HPDE6-E6E7 (cell line): ENCODE data around the gene CFAP20DC.
"Not testable (repeated sequence)": the region's sequence is repeated elsewhere in the genome, so short reads cannot be mapped to it uniquely, and the experiment has no call there.

Experiments
- DNase-seq: peaks from one replicate; pipeline ENCODE4 v3.0.0; 2011; ENCODE audit warnings: missing footprints; ENCODE audit errors: extremely low spot score

CFAP20DC gene

DNA sequence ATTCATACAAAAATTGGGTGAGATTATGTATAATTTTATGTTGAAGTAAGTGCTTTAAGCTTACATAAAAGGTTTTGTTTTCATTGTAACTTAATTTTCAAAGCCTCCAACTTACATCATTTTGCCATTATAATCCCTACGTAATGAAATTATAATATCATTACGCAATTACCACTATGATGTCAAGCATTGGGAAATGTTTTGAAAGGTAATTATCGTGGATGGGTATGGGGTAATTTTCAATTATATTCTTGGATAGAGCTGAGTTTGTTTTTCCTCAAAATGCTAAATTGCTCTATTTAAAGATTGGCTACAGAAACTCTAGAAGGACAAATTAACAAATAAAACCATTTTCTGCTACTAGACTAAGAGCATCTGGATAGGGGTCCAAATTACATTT, 303.1 kb downstream of the CFAP20DC start:
- no peak for DNase-seq

- no peak for DNase-seq
Measured at GRCh38 chr3:58743296-58743695, 306.5 kb downstream of the CFAP20DC start.

DNA sequence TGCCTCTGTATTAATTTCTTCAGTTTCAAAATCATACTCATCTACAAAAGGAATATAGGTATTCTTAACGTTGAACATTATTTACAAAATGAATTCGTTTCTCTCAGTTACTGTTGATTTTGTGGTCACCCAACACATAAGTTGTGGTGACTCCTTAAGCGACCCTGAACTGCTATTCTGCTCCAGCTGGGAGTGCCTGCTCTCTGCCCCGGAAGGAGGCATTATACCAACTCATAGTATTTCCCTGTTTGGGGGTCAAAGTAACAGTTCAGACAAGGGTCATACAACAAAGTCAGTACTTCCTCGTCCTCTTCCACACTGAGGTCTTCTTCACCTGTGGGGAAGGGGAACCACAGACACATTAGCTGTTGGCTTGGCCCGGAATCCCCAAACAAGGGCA, 307.6 kb downstream of the CFAP20DC start:
- no peak for DNase-seq

GRCh38 chr3:58737644-58738043, 312.2 kb downstream of the CFAP20DC start:
- DNase-seq = no peak

DNA sequence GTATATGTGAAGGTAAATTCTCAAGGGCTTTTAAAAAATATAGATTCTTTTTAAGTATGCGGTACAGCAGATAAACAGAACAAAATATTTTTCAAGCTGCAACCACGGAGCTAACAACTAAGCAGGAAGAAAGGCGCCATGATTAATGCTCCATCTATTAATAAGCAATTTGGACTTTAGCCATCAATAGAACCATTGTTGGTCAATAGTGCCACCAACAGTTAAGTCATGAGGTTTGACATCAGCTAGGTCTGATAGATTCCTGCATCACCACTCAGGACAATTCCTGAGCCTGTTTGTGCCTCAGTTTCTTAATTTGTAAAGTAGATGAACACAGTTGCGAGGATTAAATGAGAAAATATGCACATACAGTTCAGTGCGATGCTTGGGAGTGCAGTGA, 318.2 kb downstream of the CFAP20DC start:
- no peak for DNase-seq

DNA sequence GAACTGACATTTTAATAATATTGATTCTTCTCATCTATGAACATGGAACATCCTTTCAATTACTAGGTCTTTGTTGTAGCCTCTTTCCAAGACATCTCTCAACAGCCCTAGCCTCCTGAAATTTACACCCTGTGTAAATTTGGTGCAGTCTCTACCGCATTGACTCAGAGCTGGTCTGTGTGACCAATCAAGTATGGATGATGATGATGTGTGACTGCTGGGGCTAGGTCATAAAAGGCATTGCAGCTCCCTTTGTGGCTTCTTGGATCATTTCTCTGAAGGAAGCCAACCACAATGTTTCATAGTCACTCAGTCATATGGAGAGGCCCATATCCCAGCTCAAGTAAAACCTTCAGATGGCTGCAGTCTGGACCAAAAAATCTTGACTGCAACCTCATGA, 321.1 kb downstream of the CFAP20DC start:
- DNase-seq = no peak

DNA sequence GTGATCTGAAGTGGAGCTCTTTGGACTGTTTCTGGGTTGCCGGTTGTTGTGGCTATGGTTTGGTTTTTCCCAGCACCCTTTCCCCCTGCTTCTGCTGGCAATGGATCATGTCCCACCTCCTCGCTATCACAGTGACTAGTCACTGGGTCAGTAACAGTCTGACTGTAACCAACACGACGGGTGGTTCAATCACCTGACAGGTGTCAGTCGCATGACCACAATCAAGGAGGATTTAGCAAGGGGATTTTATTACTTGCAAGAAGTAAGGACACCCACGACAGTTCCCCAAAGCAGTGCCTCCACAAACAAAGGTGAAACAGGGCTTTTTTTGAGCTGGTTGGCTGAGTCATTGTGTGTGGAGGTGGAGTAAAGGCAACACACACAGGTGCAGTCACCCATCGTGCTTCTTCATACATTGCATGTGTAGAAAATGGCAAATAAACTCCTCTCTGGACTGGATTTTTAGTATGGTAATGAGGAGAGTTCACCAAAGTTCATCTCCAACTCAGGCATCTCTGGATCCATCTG, 324.4 kb downstream of the CFAP20DC start:
- no peak for DNase-seq

DNA sequence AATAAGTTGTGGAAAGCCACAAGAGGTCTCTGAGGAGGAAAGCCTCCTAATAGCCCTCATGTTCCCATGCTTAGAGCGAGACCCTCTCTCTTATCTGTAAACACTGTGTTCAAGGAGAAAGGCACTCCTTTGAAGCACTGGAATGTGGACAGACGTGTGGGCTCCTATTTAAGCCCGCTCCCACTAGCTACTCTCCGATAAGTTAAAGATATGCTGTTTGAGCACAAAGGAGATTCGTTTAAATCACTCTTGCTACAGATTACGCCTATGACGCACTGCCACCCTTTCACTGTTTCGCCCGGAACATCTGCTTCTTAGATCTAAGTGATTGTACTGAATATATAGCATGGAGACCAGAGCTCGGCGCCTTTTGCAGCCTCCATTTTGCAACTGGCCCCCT, 325.5 kb downstream of the CFAP20DC start:
- DNase-seq = no peak

GRCh38 chr3:58723173-58723572, 326.7 kb downstream of the CFAP20DC start:
- DNase-seq = no peak

DNA sequence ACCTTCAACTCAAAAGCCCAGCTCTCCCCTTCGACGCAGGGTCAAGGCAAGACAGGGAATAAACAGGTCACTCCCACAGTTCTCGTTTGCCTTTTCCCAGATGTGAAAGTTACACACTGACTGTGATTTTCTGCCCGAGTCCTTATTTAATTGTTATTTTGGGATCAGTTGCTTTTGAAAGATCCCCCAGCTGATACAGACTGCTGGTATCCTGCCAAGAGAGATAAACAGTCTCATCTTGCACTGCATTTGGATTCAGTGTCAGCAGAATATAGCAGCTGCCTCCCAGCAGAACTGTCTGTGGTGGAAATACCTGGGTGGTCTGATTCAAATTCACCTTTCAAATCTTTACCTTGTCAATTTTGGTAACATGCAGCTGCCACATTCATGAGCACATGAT, 327.3 kb downstream of the CFAP20DC start:
- no peak for DNase-seq

GRCh38 chr3:58720526-58720925, 329.3 kb downstream of the CFAP20DC start:
- DNase-seq = no peak

- no peak for DNase-seq
Measured at GRCh38 chr3:58719684-58720083, 330.1 kb downstream of the CFAP20DC start.

DNA sequence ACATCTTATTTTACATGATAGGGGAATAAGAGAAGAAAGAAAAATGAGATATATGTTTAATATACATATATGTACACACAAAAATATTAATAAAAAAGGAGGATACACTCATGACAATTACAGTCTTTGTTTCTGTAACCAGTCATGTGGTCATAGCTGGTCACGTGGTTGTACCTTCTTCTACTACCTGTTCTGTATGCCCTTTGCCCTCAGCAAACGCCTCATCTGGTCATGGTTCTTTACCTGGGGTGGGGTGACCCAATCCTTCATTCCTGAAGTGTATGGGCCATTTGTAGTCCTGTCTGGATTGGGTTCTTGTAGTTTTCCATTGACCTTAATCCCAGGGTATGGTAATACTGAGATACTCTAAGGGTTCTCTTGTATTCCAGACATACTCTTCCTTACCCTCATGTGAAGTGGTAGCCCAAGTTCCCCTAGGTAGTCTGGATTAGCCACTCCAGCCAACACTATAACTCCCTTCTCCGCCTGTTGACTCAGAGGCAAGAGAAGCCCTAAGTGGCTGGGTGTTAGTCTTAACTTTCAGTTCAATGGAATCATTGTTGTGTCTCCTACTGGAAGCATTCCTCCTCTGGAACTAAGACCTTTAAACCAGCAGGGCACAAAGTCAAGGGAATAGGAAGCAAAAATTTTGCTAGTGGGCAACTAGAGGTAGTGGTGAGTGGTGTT, 336.0 kb downstream of the CFAP20DC start:
- no peak for DNase-seq

GRCh38 chr3:58711871-58712270, 338.0 kb downstream of the CFAP20DC start:
- no peak for DNase-seq

- DNase-seq = not testable (repeated sequence)
Measured at GRCh38 chr3:58708983-58709382, 340.8 kb downstream of the CFAP20DC start.

- no peak for DNase-seq
Measured at GRCh38 chr3:58708116-58708791, 341.6 kb downstream of the CFAP20DC start.

DNA sequence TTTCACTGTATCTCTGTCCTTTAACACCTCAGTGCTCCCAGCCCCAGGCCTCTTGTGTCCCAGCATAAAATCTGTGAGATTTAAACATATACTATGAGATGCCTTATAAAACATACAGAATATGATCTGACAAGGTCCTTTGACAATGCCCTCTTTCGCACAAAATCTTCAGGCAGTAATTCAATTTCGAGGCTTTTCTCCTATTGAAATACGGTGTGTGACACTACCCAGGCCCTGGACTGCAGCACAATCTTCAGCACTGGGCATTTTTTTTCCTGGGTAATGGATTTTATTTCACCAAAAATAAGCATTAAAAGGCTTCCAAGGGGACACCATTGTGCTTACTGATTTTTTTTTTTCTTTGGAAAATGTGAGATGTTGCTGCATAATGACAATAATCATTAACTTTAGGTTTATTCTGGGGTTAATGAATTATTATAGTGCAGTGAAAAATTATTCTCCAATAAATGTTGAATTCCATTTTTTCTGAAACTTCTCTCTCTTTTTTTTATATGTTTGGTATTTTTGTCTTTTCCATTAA, 342.4 kb downstream of the CFAP20DC start:
- DNase-seq = no peak

DNA sequence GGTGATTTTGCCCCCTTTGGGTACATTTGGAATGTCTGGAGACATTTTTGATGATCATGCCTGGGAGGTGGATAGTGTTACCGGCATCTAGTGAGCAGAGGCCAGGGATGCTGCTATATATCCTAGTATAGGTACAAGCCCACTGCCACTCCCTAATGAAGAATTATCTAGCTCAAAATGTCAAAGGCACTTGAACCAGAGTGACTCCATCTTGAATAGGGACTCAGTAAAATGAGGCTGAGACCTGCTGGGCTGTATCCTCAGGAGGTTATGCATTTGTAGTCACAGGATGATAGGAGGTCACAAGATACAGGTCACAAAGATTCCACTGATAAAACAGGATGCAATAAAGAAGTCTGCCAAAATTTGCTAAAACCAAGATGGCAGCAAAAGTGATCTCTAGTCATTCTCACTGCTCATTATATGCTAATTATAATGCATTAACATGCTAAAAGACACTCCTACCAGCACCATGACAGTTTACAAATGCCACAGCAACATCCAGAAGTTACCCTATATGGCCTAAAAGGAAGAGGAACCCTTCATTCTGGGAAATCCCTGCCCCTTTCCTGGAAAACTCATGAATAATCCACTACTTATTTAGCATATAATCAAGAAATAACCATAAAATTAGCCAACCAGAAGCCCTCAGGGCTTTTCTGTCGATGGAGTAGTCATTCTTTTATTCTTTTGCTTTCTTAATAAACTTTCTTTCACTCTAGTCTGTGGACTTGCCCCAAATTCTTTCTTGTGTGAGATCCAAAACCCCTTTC, 343.2 kb downstream of the CFAP20DC start:
- no peak for DNase-seq

DNA sequence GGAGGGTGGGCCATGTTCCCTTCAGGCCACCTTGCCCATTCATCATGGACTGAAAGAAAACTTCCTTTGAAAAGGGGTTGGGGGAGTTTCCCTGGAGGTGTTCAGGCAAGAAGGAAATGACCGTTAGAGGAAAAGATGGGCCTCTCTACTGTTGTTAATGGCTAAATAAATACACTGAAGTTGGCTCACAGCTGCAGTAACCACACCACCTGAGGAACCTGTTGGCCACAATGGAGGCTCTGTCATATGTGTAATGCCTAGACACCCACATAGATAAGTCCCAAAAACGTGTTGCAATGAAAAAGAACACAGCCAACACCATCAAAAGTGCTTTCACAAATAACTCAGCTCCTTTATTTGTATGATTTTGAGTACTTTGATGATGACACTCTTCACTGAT, 345.1 kb downstream of the CFAP20DC start:
- DNase-seq = no peak

- DNase-seq = not testable (repeated sequence)
Measured at GRCh38 chr3:58704304-58704703, 345.5 kb downstream of the CFAP20DC start.

DNA sequence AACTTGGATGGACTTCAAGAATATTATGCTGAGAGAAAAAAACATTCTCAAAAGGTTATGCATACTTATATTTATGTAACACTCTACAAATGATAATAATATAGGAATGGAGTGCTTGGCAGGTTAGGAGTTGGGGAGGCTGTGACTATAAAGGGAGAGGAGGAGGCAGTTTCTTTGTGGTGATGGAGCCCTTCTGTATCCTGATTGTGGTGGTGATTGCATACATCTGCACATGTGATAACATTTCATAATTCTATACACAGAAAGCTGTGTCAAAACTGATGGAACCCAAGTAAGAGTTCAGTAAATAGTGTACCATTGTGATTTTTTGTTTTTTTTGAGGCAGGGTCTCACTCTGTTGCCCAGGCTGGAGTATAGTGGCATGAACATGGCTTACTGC, 351.6 kb downstream of the CFAP20DC start:
- DNase-seq = no peak

DNA sequence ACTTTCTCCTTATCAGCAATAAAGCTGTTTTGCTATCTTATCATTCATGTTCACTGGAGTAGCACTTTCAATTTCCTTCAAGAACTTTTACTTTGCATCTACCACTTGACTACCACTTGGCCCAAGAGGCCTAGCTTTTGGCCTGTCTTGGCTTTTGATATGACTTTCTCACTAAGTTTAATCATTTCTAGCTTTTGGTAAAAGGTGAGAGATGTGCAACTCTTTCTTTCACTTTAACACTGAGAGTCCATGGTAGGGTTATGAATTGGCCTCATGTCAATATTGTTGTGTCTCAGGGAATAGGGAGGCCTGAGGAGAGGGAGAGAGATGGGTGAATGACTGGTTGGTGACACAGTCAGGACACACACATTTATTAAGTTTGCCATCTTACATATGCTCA, 352.3 kb downstream of the CFAP20DC start:
- DNase-seq = no peak
